Panc1 (cell line): ENCODE results near the gene PUDP.

Source experiments
- POLR2AphosphoS5 ChIP-seq: IDR thresholded peaks from 2 replicates; pipeline ENCODE4 v1.6.1; 2012; ENCODE audit warnings: mild to moderate bottlenecking, low read depth, low read length, moderate library complexity
- REST ChIP-seq, 2 experiments: IDR thresholded peaks; 2 replicates each; pipeline ENCODE4 v1.6.1; 2011 to 2012; ENCODE audit warnings: low read depth in 2 of 2, control low read depth in 1 of 2, low read length in 1 of 2, mild to moderate bottlenecking in 1 of 2, moderate library complexity in 1 of 2; ENCODE audit not compliant: insufficient read depth in 1 of 2
- SIN3A ChIP-seq: IDR thresholded peaks from 2 replicates; pipeline ENCODE4 v1.6.1; 2012; ENCODE audit warnings: low read depth, mild to moderate bottlenecking, low read length, moderate library complexity, borderline replicate concordance; ENCODE audit not compliant: insufficient read depth
- TCF7L2 ChIP-seq: IDR thresholded peaks from 2 replicates; pipeline ENCODE4 v1.6.1; 2011; ENCODE audit warnings: mild to moderate bottlenecking, low read depth, low read length, inconsistent platforms
- TF ChIP-seq, protein P1 (sequence below): fragments of 450-650 bp; IDR thresholded peaks from 2 replicates; pipeline ENCODE4 v1.5.1; 2017; ENCODE audit warnings: mild to moderate bottlenecking

- TF ChIP-seq, protein P1, sequence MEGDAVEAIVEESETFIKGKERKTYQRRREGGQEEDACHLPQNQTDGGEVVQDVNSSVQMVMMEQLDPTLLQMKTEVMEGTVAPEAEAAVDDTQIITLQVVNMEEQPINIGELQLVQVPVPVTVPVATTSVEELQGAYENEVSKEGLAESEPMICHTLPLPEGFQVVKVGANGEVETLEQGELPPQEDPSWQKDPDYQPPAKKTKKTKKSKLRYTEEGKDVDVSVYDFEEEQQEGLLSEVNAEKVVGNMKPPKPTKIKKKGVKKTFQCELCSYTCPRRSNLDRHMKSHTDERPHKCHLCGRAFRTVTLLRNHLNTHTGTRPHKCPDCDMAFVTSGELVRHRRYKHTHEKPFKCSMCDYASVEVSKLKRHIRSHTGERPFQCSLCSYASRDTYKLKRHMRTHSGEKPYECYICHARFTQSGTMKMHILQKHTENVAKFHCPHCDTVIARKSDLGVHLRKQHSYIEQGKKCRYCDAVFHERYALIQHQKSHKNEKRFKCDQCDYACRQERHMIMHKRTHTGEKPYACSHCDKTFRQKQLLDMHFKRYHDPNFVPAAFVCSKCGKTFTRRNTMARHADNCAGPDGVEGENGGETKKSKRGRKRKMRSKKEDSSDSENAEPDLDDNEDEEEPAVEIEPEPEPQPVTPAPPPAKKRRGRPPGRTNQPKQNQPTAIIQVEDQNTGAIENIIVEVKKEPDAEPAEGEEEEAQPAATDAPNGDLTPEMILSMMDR, result no peak
- TF ChIP-seq SIN3A, result no peak
- TF ChIP-seq POLR2AphosphoS5, result no peak
- no peak for TF ChIP-seq REST (IDR thresholded peaks at IDR 0.05; ENCODE audit: insufficient read depth in 1 of 2, low read depth in 2 of 2, low read length in 1 of 2)
- TF ChIP-seq TCF7L2, result no peak
Observed at GRCh38 chrX:7090641-7091040, 57.3 kb downstream of the PUDP start.
